H9 (cell line): ENCODE data around the gene UCK1. TPM values are rescaled to one million over a fixed set of nuclear protein-coding genes. Genes with fewer than 3 reads are reported as not detected.

ENCODE experiments used
- DNase-seq: peaks from one replicate; pipeline ENCODE4 v3.0.0-alpha.2; 2017
- H2AFZ ChIP-seq: one replicate; pipeline ENCODE4 v1.6.1; 2013; ENCODE audit warnings: mild to moderate bottlenecking, low read length, control low read depth, moderate library complexity
- H2AK5ac ChIP-seq: 2 replicates; pipeline ENCODE4 v1.6.1; 2013; ENCODE audit warnings: low read length, control low read depth, mixed read lengths; ENCODE audit not compliant: insufficient read length
- H2BK120ac ChIP-seq: one replicate; pipeline ENCODE4 v1.6.1; 2013; ENCODE audit warnings: low read depth, mild to moderate bottlenecking, low read length, control low read depth, inconsistent platforms; ENCODE audit not compliant: poor library complexity, severe bottlenecking
- H2BK12ac ChIP-seq: 2 replicates; pipeline ENCODE4 v1.6.1; 2013; ENCODE audit warnings: low read length, control low read depth, mixed read lengths, low read depth; ENCODE audit not compliant: insufficient read length
- H2BK15ac ChIP-seq: 2 replicates; pipeline ENCODE4 v1.6.1; 2013; ENCODE audit warnings: low read depth, low read length, control low read depth
- H2BK20ac ChIP-seq: one replicate; pipeline ENCODE4 v1.6.1; 2013; ENCODE audit warnings: low read depth, mild to moderate bottlenecking, low read length, control low read depth, inconsistent platforms; ENCODE audit not compliant: poor library complexity, severe bottlenecking
- H2BK5ac ChIP-seq: 2 replicates; pipeline ENCODE4 v1.6.1; 2013; ENCODE audit warnings: low read length, control low read depth, mixed read lengths; ENCODE audit not compliant: insufficient read length
- H3K14ac ChIP-seq: 2 replicates; pipeline ENCODE4 v1.6.1; 2013; ENCODE audit warnings: low read length, control low read depth; ENCODE audit not compliant: insufficient read depth
- H3K18ac ChIP-seq: 2 replicates; pipeline ENCODE4 v1.6.1; 2013; ENCODE audit warnings: low read depth, mild to moderate bottlenecking, mixed read lengths, low read length, control low read depth; ENCODE audit not compliant: insufficient read length
- H3K23ac ChIP-seq: 2 replicates; pipeline ENCODE4 v1.6.1; 2013; ENCODE audit warnings: low read length, control low read depth, mixed read lengths, low read depth; ENCODE audit not compliant: insufficient read length
- H3K23me2 ChIP-seq: 2 replicates; pipeline ENCODE4 v1.6.1; 2013; ENCODE audit warnings: low read depth, mild to moderate bottlenecking, mixed read lengths, low read length, control low read depth; ENCODE audit not compliant: insufficient read length, poor library complexity, severe bottlenecking
- H3K27ac ChIP-seq: 2 replicates; pipeline ENCODE4 v1.5.1; 2013; ENCODE audit warnings: low read length, control low read depth, mixed read lengths, low read depth; ENCODE audit not compliant: insufficient read length
- H3K27me3 ChIP-seq: 2 replicates; pipeline ENCODE4 v1.6.1; 2013; ENCODE audit warnings: low read length, control low read depth, inconsistent platforms; ENCODE audit not compliant: insufficient read depth
- H3K4ac ChIP-seq: 2 replicates; pipeline ENCODE4 v1.6.1; 2013; ENCODE audit warnings: low read depth, mild to moderate bottlenecking, control low read depth, inconsistent platforms, low read length, moderate library complexity
- H3K4me1 ChIP-seq: 2 replicates; pipeline ENCODE4 v1.6.1; 2013; ENCODE audit warnings: low read length, control low read depth, inconsistent platforms; ENCODE audit not compliant: insufficient read depth
- H3K4me2 ChIP-seq: 2 replicates; pipeline ENCODE4 v1.6.1; 2013; ENCODE audit warnings: low read length, control low read depth, mixed read lengths; ENCODE audit not compliant: insufficient read length, insufficient read depth
- H3K56ac ChIP-seq: 2 replicates; pipeline ENCODE4 v1.6.1; 2013; ENCODE audit warnings: low read depth, mild to moderate bottlenecking, mixed read lengths, low read length, control low read depth; ENCODE audit not compliant: insufficient read length
- H3K79me1 ChIP-seq: 2 replicates; pipeline ENCODE4 v1.6.1; 2013; ENCODE audit warnings: low read depth, mild to moderate bottlenecking, moderate library complexity, low read length, control low read depth, inconsistent platforms; ENCODE audit not compliant: insufficient read depth, poor library complexity, severe bottlenecking
- H3K79me2 ChIP-seq: 2 replicates; pipeline ENCODE4 v1.6.1; 2013; ENCODE audit warnings: low read length, control low read depth, inconsistent platforms; ENCODE audit not compliant: insufficient read depth
- H3K9ac ChIP-seq: 2 replicates; pipeline ENCODE4 v1.6.1; 2013; ENCODE audit warnings: low read length, control low read depth, mixed read lengths; ENCODE audit not compliant: insufficient read length; ENCODE audit errors: extremely low read depth
- H3K9me3 ChIP-seq: one replicate; pipeline ENCODE4 v1.6.1; 2013; ENCODE audit warnings: low read depth, low read length, inconsistent platforms; ENCODE audit not compliant: control insufficient read depth
- H3T11ph ChIP-seq: one replicate; pipeline ENCODE4 v1.6.1; 2013; ENCODE audit warnings: mild to moderate bottlenecking, low read length, control low read depth, inconsistent platforms
- H4K20me1 ChIP-seq: one replicate; pipeline ENCODE4 v1.6.1; 2013; ENCODE audit not compliant: control insufficient read depth, insufficient read length, insufficient read depth
- H4K5ac ChIP-seq: 2 replicates; pipeline ENCODE4 v1.6.1; 2013; ENCODE audit warnings: low read depth, mild to moderate bottlenecking, mixed read lengths, low read length, control low read depth; ENCODE audit not compliant: insufficient read length
- H4K8ac ChIP-seq: replicated peaks from 2 replicates; pipeline ENCODE4 v1.6.1; 2013; ENCODE audit warnings: low read length, control low read depth, mixed read lengths, low read depth; ENCODE audit not compliant: insufficient read length
- H4K91ac ChIP-seq: 2 replicates; pipeline ENCODE4 v1.6.1; 2013; ENCODE audit warnings: low read depth, mild to moderate bottlenecking, moderate library complexity, mixed read lengths, low read length, control low read depth; ENCODE audit not compliant: insufficient read length
- H3K27ac Mint-ChIP-seq, 3 experiments: 2 replicates in 2 of 3; 3 replicates in 1 of 3; pipeline ENCODE4 v1.8.0; 2020 to 2021; ENCODE audit warnings: mixed read lengths in 3 of 3, mild to moderate bottlenecking in 1 of 3, moderate library complexity in 1 of 3
- H3K27me3 Mint-ChIP-seq: 2 replicates; pipeline ENCODE4 v1.8.0; 2021; ENCODE audit warnings: low read depth, mild to moderate bottlenecking, moderate library complexity, mixed read lengths
- H3K36me3 Mint-ChIP-seq, 3 experiments: 2 replicates in 2 of 3; 3 replicates in 1 of 3; pipeline ENCODE4 v1.8.0; 2020 to 2021; ENCODE audit warnings: low read depth in 3 of 3, mixed read lengths in 3 of 3; ENCODE audit not compliant: insufficient read depth in 1 of 3
- H3K4me1 Mint-ChIP-seq, 2 experiments: 2 replicates each; pipeline ENCODE4 v1.8.0; 2020; ENCODE audit warnings: mixed read lengths in 2 of 2
- H3K4me3 Mint-ChIP-seq, 2 experiments: 2 replicates in 1 of 2; 3 replicates in 1 of 2; pipeline ENCODE4 v1.8.0; 2020 to 2021; ENCODE audit warnings: mild to moderate bottlenecking in 2 of 2, mixed read lengths in 2 of 2, moderate library complexity in 1 of 2
- H3K9me3 Mint-ChIP-seq, 2 experiments: 2 replicates in 1 of 2; 3 replicates in 1 of 2; pipeline ENCODE4 v1.8.0; 2020; ENCODE audit warnings: mild to moderate bottlenecking in 2 of 2, mixed read lengths in 2 of 2, moderate library complexity in 1 of 2
- WGBS: extraction: QIAGEN DNeasy Blood & Tissue Kit; methylation state at CpG from one replicate; pipeline ENCODE4 v1.1.7; 2013; ENCODE audit warnings: missing lambda C conversion rate, low lambda C conversion rate, mixed read lengths; ENCODE audit not compliant: insufficient read length; ENCODE audit errors: extremely low coverage; 5-methylcytosine and 5-hydroxymethylcytosine counted together
- total RNA-seq: library from RNA; stranded (reverse); gene quantifications from 2 replicates; pipeline ENCODE4 v1.2.1, GENCODE V29; 2021
- TF ChIP-seq, protein P1 (sequence below): fragments of 200-600 bp; sonication (generic); conservative IDR thresholded peaks from 3 replicates; pipeline ENCODE4 v1.8.0; 2021; ENCODE audit warnings: antibody characterized with exemption, mild to moderate bottlenecking

Gene UCK1
- total RNA-seq, 1 experiment from 2014 or later: 54.2 TPM

DNA sequence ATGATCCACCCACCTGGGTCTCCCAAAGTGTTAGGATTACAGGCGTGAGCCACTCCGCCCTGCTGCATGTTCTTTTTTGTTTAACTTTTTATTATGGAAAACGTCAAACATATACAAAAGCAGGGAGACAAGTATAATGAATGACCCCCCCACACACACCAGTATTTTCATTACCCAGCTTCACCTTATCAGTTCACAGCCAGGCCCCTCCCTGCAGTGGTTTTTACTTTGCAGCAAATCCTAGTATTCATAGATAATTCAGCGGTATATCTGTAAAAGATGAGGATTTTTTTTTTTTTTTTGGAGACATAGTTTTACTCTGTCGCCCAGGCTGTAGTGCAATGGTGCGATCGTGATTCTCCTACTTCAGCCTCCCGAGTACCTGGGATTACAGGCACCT lies 26.1 kb downstream of the UCK1 start:
- no peaks in the 10 kb centered on the region for H3K9me3 ChIP-seq
- H4K20me1 ChIP-seq: peaks cover 2% of the 10 kb centered on the region
- no peak overlapping the region for H2BK20ac ChIP-seq
- H3K14ac ChIP-seq: no peak overlapping the region
- H3K27ac Mint-ChIP-seq: no peak overlapping the region; a peak in 2 of 7 replicates
- no peak overlapping the region for H2AK5ac ChIP-seq
- no peak overlapping the region for H3K4ac ChIP-seq
- no peak overlapping the region for H3K23ac ChIP-seq
- H2BK12ac ChIP-seq: no peak overlapping the region
- no peak overlapping the region for H2AFZ ChIP-seq
- H4K5ac ChIP-seq: no peak overlapping the region
- no peak overlapping the region for H3K4me2 ChIP-seq
- no peak overlapping the region for H2BK5ac ChIP-seq
- no peak overlapping the region; a peak in 2 of 5 replicates for H3K4me3 Mint-ChIP-seq
- H3K23me2 ChIP-seq: peaks cover 9% of the 10 kb centered on the region
- TF ChIP-seq, protein P1, sequence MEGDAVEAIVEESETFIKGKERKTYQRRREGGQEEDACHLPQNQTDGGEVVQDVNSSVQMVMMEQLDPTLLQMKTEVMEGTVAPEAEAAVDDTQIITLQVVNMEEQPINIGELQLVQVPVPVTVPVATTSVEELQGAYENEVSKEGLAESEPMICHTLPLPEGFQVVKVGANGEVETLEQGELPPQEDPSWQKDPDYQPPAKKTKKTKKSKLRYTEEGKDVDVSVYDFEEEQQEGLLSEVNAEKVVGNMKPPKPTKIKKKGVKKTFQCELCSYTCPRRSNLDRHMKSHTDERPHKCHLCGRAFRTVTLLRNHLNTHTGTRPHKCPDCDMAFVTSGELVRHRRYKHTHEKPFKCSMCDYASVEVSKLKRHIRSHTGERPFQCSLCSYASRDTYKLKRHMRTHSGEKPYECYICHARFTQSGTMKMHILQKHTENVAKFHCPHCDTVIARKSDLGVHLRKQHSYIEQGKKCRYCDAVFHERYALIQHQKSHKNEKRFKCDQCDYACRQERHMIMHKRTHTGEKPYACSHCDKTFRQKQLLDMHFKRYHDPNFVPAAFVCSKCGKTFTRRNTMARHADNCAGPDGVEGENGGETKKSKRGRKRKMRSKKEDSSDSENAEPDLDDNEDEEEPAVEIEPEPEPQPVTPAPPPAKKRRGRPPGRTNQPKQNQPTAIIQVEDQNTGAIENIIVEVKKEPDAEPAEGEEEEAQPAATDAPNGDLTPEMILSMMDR: no peak
- H3K79me1 ChIP-seq: no peaks in the 10 kb centered on the region
- H2BK15ac ChIP-seq: no peak overlapping the region
- H3K27me3 Mint-ChIP-seq: peaks cover 7% of the 10 kb centered on the region
- peaks cover 34 to 50% of the 10 kb centered on the region in 2 experiments for H3K4me1 Mint-ChIP-seq
- H3K27me3 ChIP-seq: no peaks in the 10 kb centered on the region
- H4K91ac ChIP-seq: no peak overlapping the region
- no peak overlapping the region for H3T11ph ChIP-seq
- no peak overlapping the region for H2BK120ac ChIP-seq
- H3K56ac ChIP-seq: no peak overlapping the region
- DNase-seq: no peak
- peaks cover 8 to 44% (median 42%) of the 10 kb centered on the region in 3 experiments; a peak in 6 of 7 replicates for H3K36me3 Mint-ChIP-seq
- no peak overlapping the region for H4K8ac ChIP-seq
- H3K9ac ChIP-seq: no peak overlapping the region
- H3K27ac ChIP-seq: no peak overlapping the region
- WGBS: no CpG with 5 or more reads among the region's 8 CpGs
- H3K9me3 Mint-ChIP-seq: no peaks in the 10 kb centered on the region
- no peaks in the 10 kb centered on the region for H3K4me1 ChIP-seq
- H3K18ac ChIP-seq: no peak overlapping the region
- H3K79me2 ChIP-seq: no peaks in the 10 kb centered on the region
